Activated naive CD8-positive, alpha-beta T cell treated with anti-CD3 and anti-CD28 coated beads for 36 hours (primary cell): ENCODE results near the gene ELOVL6. TPM values are rescaled to one million over a fixed set of nuclear protein-coding genes. Genes with fewer than 3 reads are reported as not detected.

ENCODE experiments used
- DNase-seq: peaks from one replicate; pipeline ENCODE4 v3.0.0; 2021
- H3K27ac Mint-ChIP-seq: one replicate; pipeline ENCODE4 v1.8.0; 2022; ENCODE audit warnings: mild to moderate bottlenecking, moderate library complexity, mixed read lengths
- H3K27me3 Mint-ChIP-seq: one replicate; pipeline ENCODE4 v1.8.0; 2022; ENCODE audit warnings: mild to moderate bottlenecking, mixed read lengths
- H3K36me3 Mint-ChIP-seq: one replicate; pipeline ENCODE4 v1.8.0; 2021; ENCODE audit warnings: mild to moderate bottlenecking, mixed read lengths
- H3K4me1 Mint-ChIP-seq: one replicate; pipeline ENCODE4 v1.8.0; 2021; ENCODE audit warnings: mixed read lengths
- H3K4me3 Mint-ChIP-seq: one replicate; pipeline ENCODE4 v1.8.0; 2022; ENCODE audit warnings: mild to moderate bottlenecking, moderate library complexity, mixed read lengths
- H3K9me3 Mint-ChIP-seq: one replicate; pipeline ENCODE4 v1.8.0; 2022; ENCODE audit warnings: mixed read lengths
- total RNA-seq, 2 experiments: library from RNA; stranded (reverse); gene quantifications; one replicate each; pipeline ENCODE4 v1.2.3, GENCODE V29; 2021

Gene ELOVL6
- total RNA-seq, 2 experiments from 2014 or later, result 8.4 to 13.3 TPM

- H3K27ac Mint-ChIP-seq, result no peak overlapping the region
Observed at GRCh38 chr4:110004556-110004955, 193.9 kb downstream of the ELOVL6 start.

DNA sequence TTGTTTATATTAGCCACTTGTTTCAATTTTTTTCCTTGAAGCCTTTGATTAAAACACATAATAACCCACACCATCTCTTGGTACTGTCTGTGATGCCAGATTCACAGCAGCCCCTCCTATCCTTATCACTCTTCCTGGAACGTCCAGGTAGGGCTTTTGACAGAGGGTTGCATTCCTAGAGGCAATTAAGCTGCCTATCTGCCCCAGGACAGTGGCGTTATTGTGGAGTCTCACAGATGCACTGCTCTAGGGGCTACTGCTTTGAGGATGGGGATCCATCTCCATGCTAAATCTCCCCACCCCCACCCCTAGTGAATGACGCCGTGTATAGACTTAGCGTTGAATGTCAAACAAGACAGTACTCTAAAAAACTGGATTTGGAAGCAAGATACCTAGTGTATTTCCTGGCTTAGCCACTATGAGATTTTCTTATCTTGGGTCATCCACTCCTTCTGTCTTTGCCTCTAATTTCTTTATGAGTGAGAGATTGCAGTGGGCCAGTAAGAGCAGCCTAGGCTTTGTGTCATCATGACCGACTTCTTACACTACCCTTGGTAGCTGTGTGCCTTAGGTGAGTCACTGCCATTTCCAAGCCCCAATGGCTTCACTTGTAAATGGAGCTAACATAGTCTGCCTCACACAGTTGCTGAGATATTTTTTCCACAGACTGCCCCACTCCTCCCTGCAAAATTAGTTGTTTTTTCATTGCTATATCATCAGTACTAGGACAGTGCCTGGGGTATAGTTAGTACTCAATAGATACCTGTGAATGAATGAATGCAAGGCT, 194.8 kb downstream of the ELOVL6 start:
- H3K27ac Mint-ChIP-seq, result no peak overlapping the region
- H3K27me3 Mint-ChIP-seq, result peaks cover 2% of the 10 kb centered on the region
- no peaks in the 10 kb centered on the region for H3K9me3 Mint-ChIP-seq
- no peak overlapping the region for H3K4me3 Mint-ChIP-seq
- H3K36me3 Mint-ChIP-seq, result no peaks in the 10 kb centered on the region
- DNase-seq, result no peak
- H3K4me1 Mint-ChIP-seq, result peaks cover 6% of the 10 kb centered on the region

More at GRCh38 chr4:110004556-110004955, 193.9 kb downstream of the ELOVL6 start:
- H3K27me3 Mint-ChIP-seq, result no peaks in the 10 kb centered on the region
- no peak for DNase-seq
- H3K36me3 Mint-ChIP-seq, result no peaks in the 10 kb centered on the region
- no peaks in the 10 kb centered on the region for H3K9me3 Mint-ChIP-seq
- H3K4me1 Mint-ChIP-seq, result peaks cover 3% of the 10 kb centered on the region
- no peak overlapping the region for H3K4me3 Mint-ChIP-seq

DNA sequence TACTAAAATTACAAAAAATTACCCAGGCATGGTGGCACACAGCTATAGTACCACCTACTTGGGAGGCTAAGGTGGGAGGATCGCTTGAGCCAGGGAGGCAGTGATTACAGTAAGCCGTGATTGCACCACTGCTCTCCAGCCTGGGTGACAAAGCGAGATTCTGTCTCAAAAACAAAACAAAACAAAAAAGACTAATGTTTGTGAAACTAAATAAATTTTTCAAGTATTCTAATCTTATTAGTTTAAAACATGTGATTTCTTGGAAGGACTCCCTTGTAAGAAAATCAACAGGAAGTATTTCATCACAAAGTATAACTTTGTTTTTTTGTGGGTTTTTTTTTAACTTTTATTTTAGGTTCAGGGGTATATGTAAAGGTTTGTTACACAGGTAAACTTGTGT, 196.1 kb downstream of the ELOVL6 start:
- no peaks in the 10 kb centered on the region for H3K36me3 Mint-ChIP-seq
- peaks cover 6% of the 10 kb centered on the region for H3K4me1 Mint-ChIP-seq
- DNase-seq, result no peak
- H3K9me3 Mint-ChIP-seq, result no peaks in the 10 kb centered on the region
- H3K27ac Mint-ChIP-seq, result no peak overlapping the region
- H3K27me3 Mint-ChIP-seq, result peaks cover 5% of the 10 kb centered on the region
- no peak overlapping the region for H3K4me3 Mint-ChIP-seq

GRCh38 chr4:109999585-109999912, 198.9 kb downstream of the ELOVL6 start:
- Mint-ChIP-seq H3K9me3 (no peaks in the 10 kb centered on the region), H3K27me3 (peaks cover 14% of the 10 kb centered on the region), H3K4me3 (no peak overlapping the region), H3K27ac (no peak overlapping the region), H3K4me1 (peaks cover 6% of the 10 kb centered on the region), H3K36me3 (no peaks in the 10 kb centered on the region)
- DNase-seq, result no peak

- DNase-seq, result no peak
- Mint-ChIP-seq H3K36me3 (no peaks in the 10 kb centered on the region), H3K4me1 (peaks cover 11% of the 10 kb centered on the region), H3K27me3 (peaks cover 14% of the 10 kb centered on the region), H3K9me3 (no peaks in the 10 kb centered on the region), H3K4me3 (no peak overlapping the region), H3K27ac (no peak overlapping the region)
Observed at GRCh38 chr4:109998867-109999584, 199.4 kb downstream of the ELOVL6 start.

DNA sequence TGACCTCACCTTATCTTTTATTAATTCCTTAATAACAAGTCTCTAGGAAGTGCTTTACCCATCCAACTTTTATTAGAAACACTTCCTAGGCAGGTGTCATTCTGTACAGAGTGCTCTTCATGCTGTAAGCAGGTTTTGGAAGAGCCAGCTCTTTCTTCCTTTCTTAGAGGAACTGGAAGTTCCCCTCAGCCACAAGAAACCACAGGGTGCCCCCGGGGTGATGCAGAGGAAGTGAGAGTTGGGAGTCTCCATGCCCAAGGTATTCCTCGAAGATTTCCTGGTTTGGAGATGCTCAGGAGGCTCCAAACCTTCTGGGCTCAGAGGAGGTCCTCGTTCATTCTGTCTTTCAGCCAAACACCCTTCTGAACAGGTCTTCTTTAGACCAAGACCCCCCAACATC, 201.9 kb downstream of the ELOVL6 start:
- H3K4me1 Mint-ChIP-seq, result peaks cover 11% of the 10 kb centered on the region
- DNase-seq, result no peak
- H3K27ac Mint-ChIP-seq, result no peak overlapping the region
- no peak overlapping the region for H3K4me3 Mint-ChIP-seq
- H3K27me3 Mint-ChIP-seq, result peaks cover 24% of the 10 kb centered on the region
- no peaks in the 10 kb centered on the region for H3K36me3 Mint-ChIP-seq
- H3K9me3 Mint-ChIP-seq, result no peaks in the 10 kb centered on the region
